GM12891 (cell line): Measurements from ENCODE around the gene EWSR1.

Experiments used
- DNase-seq: peaks from one replicate; pipeline ENCODE4 v3.0.0; 2011; ENCODE audit warnings: low spot score; ENCODE audit not compliant: insufficient read length
- FAIRE-seq: peaks from 2 replicates; lab custom pipeline; 2011; peaks lifted over from hg19 to GRCh38; lab: Jason Lieb, UNC
- PAX5 ChIP-seq: IDR thresholded peaks from 2 replicates; pipeline ENCODE4 v1.6.1; 2011; ENCODE audit warnings: low read length, moderate library complexity, mild to moderate bottlenecking; ENCODE audit not compliant: insufficient read depth, severe bottlenecking
- POLR2A ChIP-seq: IDR thresholded peaks from 2 replicates; pipeline ENCODE4 v1.6.1; 2011; ENCODE audit warnings: low read depth, low read length, control low read depth
- POLR2AphosphoS5 ChIP-seq: IDR thresholded peaks from 2 replicates; pipeline ENCODE4 v1.6.1; 2011; ENCODE audit warnings: low read depth, low read length, control low read depth
- POU2F2 ChIP-seq: IDR thresholded peaks from 2 replicates; pipeline ENCODE4 v1.6.1; 2011; ENCODE audit warnings: low read depth, mild to moderate bottlenecking, control low read depth, low read length, moderate library complexity
- SPI1 ChIP-seq: IDR thresholded peaks from 2 replicates; pipeline ENCODE4 v1.6.1; 2011; ENCODE audit warnings: low read depth, low read length, control low read depth
- TAF1 ChIP-seq: IDR thresholded peaks from 2 replicates; pipeline ENCODE4 v1.6.1; 2011; ENCODE audit warnings: low read depth, low read length, control low read depth

EWSR1 gene

DNA sequence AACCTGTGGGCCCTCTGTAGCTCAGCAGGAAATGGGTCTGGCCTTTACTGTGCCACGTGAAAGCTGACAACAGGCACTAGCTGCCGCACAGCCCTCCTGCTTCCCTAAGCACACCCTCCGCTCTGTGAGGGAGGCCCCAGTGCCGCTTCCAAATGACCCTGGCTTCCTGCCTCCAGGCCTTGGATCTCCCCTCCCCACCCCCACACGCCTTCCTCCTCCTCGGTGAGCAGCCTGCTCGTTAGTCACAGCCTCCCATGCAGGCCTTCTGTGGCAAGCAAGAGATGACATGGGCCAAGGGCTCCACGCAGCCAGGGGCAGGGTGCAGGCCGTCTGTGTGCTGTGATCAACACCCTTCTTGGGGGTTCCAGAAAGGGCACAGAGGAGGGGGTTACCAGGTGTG is 62.7 kb downstream of the EWSR1 start:
- DNase-seq (no peak), FAIRE-seq (no peak)
- TF ChIP-seq SPI1, result no peak
- no peak for TF ChIP-seq POLR2AphosphoS5
- no peak for TF ChIP-seq TAF1
- no peak for TF ChIP-seq POLR2A
- TF ChIP-seq POU2F2, result no peak

DNA sequence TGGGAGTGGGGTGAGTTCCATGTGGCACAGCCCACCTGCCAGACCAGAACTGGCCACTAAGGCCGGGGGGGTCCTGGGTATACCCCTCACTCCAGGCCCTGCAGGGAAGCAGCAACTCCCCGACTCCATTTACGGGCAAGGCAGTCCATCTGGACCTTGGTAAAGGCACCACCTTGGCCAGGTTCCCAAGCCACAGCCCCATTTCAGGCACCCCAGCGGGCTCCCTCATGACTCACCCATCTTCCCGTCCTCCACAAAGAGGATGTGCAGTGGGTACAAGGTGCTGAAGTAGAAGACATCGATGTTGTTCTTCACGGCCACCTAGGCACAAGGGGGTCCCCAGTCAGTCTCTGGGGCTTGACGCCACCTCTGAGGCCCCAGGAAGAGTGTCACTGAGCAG is 63.1 kb downstream of the EWSR1 start:
- TF ChIP-seq POU2F2 (no peak), PAX5 (no peak), SPI1 (no peak), POLR2AphosphoS5 (no peak), POLR2A (no peak), TAF1 (no peak)
- DNase-seq (no peak), FAIRE-seq (no peak)

DNA sequence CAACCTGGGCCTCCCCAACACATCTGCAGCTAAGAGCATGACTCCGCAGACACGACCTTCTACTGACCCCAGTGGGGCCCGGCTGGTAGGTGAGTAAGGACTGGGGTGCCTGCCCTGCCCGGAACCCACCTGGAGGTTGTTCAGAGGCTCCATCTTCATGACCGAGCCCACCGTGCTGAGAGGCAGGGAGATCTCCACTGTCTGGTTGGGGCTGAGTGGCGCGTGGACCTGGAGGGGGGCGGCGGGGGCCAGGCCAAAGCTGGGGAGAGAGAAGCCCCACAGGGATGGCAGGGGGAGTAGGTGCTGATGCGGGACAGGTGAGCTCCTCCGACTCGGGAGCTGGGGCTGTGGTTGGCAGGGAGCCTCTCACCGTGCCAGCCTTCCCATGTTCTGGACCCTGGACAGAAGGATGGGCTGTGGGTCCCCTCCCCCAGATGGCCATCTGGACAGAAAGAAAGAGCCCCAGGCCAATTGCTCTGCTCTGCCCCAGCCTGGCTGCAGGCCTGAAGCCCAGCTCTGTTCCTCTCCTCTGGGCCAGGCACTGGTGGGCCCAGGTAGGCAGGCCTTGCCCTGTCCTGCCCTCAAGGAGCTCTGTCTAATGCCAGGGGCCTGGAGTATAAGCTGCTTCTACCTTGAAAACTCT is 63.7 kb downstream of the EWSR1 start:
- FAIRE-seq, result no peak
- TF ChIP-seq SPI1, result no peak
- no peak for TF ChIP-seq POLR2A
- TF ChIP-seq POLR2AphosphoS5, result no peak
- no peak for TF ChIP-seq PAX5
- TF ChIP-seq TAF1, result no peak
- no peak for TF ChIP-seq POU2F2
- DNase-seq, result no peak

DNA sequence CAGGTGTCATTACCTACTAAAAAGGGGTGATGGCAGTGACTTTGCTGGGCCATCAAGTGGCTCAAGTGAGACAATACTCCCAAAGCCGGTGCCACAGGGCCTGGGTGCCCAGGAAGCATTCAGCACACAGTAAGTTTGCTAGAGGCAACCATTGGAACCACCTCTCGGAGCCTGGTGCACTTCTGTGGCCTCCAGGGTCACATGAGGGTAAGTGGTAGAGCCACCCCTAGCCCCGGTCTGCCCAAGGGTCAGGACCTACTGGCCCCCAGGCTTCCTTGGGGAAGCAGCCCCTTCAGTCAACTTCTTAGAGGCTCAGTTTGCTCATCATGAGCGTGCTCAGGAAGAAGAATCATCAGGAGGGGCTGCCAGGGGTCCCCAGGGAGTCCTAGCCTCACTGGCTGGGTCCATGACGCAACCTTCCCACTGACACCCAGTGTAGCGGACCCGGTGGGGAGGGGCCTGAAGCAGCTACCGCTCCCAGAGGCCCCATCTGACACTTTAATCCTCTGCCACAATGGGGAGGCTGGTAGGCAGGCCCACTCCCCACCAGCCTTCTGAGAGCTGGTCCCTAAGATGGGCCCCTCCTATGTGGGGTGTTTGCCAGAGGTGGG is 64.9 kb downstream of the EWSR1 start:
- TF ChIP-seq POLR2A (no peak), SPI1 (no peak), PAX5 (no peak), POLR2AphosphoS5 (no peak)
- FAIRE-seq (no peak), DNase-seq (no peak)

DNA sequence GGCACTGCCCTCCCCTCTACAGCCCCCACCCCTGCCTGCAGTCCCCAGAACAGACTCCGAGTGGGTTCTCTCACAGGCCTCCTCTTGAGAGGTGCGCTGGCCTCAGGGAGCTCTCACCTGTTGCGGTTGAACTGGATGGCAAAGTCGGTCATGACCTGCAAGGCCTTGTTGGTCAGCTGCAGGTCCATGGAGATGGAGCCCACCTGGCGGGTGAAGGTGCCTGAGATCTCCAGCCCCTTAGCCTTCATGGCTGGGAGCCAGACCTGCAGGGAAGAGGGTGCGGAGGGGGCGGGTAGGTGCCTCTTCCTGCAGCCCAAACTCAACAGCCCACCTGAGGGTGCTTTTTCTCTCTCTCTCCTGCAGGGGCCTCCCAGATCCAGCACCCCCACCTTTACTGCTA is 66.1 kb downstream of the EWSR1 start:
- FAIRE-seq (no peak), DNase-seq (no peak)
- TF ChIP-seq POLR2A, result no peak
- TF ChIP-seq SPI1, result no peak
- TF ChIP-seq TAF1, result no peak
- no peak for TF ChIP-seq POU2F2
- no peak for TF ChIP-seq POLR2AphosphoS5
- no peak for TF ChIP-seq PAX5

DNA sequence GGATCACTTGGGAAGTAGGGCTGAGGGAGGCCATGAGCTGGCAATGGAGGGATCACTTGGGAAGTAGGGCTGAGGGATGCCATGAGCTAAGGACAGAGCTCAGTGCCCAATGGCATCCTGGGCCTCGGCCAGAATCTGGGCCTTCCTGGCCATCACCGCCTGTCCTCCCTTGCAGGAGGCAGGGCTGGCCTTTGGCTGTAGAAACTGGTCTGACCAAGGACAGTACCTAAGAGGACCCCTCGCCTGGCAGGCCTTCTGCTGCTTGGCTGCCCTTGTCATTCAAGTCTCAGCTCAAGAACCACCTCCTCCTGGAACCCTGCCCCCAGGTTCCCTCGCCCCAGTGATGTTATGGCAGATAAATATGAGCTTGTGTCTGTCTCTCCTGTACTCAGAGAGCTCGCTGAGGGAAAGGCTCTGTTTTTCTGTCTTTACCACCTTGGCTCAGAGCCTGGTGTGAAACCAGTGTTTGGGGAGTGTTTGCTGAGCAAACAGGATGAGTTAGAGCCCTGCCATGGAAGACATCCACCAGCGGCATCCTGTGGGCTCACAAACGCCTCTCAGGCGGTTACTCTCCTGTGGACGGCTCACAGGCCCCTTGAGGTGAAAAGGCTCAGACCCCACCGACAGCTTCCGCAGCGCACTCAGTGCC is 66.8 kb downstream of the EWSR1 start:
- no peak for TF ChIP-seq TAF1
- TF ChIP-seq POLR2A, result no peak
- TF ChIP-seq POLR2AphosphoS5, result no peak
- TF ChIP-seq PAX5, result no peak
- no peak for TF ChIP-seq SPI1
- no peak for TF ChIP-seq POU2F2
- FAIRE-seq (no peak), DNase-seq (no peak)

DNA sequence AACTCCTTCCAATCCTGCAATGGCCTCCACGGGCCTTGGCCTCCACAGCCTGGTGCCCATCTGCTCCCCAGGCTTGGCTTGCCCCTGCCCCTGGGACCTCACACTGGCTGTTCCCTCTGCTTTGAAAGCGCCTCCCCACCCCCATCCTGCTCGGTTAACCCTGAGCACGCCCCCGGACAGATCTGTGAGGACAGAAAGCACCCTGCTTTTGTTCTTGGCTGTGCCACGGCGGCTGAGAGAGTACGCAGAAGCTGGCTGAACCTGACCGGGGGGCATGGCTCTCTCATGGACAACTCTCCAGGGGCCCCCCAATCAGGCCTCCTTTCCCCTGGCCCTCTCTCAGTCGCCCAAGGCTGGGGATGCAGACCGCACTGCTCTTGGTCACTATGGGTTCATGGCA is 67.6 kb downstream of the EWSR1 start:
- TF ChIP-seq POLR2AphosphoS5, result no peak
- TF ChIP-seq PAX5, result no peak
- no peak for TF ChIP-seq POLR2A
- TF ChIP-seq TAF1, result no peak
- no peak for TF ChIP-seq SPI1
- no peak for TF ChIP-seq POU2F2
- DNase-seq (no peak), FAIRE-seq (no peak)

DNA sequence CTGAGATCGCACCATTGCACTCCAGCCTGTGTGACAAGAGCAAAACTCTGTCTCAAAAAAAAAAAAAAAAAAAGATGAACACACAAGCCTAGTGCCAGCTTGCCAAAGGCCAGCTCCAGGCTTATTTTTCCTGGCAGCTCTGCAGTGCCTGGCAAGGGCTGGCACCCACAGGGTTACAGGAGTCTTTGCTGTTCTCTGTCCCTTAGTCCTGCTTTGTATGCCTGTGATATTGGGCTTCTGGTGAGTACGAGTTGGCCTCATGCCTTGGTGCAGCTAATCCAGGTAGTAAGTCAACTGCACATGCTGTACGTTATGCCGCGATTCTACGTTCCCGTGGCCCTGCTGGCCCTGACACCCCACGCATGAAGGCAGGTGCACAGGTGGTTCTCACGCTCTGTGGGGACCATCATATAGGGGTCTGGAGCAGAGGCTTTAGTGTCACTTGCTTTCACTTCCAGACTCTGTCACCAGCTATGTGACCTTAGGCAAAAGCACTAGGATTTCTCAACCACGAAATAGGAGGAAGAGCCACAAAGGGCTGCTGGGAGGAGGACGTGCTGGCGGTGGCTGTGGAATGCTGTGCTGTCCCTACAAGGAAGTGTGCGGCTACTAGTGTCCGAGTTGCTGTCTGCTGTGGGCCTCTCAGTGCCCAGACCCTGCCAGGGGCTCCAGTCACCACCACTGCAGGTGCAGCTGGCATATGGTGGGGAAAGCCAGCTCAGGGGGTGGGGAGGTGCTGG is 68.9 kb downstream of the EWSR1 start:
- no peak for FAIRE-seq
- TF ChIP-seq SPI1 (no peak), PAX5 (no peak), POLR2A (no peak), POU2F2 (no peak), TAF1 (no peak), POLR2AphosphoS5 (no peak)

DNA sequence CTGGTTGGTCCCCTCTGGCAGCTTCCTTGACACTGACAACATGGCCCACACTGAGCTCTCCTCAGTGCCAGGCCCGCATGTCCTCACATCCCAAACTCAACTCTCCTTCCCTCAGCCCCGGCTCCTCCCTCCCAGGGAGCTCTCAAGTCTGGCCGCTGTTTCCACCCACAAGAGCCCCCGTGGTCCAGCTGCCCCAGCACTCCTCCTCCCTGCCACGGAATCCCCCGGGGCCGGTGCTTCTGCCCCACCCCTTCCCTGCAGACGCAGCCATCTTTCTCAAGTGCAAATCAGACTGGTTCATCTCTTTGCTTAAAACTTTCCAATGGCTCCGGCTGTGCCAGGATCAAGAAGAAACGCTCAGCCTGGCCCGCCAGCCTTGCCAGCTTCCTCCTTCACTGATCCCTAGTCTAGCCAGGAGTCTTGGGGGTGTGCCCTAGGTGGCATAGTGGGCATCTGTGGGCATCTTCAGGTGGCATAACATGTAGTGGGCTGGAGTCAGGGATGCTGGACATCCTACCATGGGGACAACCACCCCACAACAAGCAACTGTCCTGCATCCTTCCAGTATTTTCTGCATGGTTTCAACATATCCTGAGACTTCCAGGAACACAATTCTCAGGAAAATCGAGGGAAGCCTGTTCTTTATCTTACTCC is 69.7 kb downstream of the EWSR1 start:
- FAIRE-seq (no peak), DNase-seq (no peak)
- TF ChIP-seq PAX5 (no peak), TAF1 (no peak), POU2F2 (no peak), POLR2A (no peak), SPI1 (no peak), POLR2AphosphoS5 (no peak)

More for the DNA sequence above, 68.9 kb downstream of the EWSR1 start:
- DNase-seq, result no peak
